Central memory CD8-positive, alpha-beta T cell (primary cell): ENCODE data around the gene RBBP5.

ENCODE experiments used
- ATAC-seq: fragments of 150-1000 bp; cut with Tn5 transposase; replicated peaks from 2 replicates; pipeline ENCODE4 v1.10.0; 2022; ENCODE audit warnings: mild to moderate bottlenecking, moderate FRiP score, moderate number of reproducible peaks; ENCODE audit not compliant: poor library complexity, severe bottlenecking; ENCODE audit errors: extremely low read depth
- DNase-seq, 2 donors: peaks; one replicate each; pipeline ENCODE4 v3.0.0; 2021; ENCODE audit warnings: low spot score in 2 of 2
- H3K27ac Mint-ChIP-seq: one replicate; pipeline ENCODE4 v1.8.0; 2022; ENCODE audit warnings: low read depth, mild to moderate bottlenecking, moderate library complexity, mixed read lengths
- H3K27me3 Mint-ChIP-seq: one replicate; pipeline ENCODE4 v1.8.0; 2022; ENCODE audit warnings: mixed read lengths
- H3K36me3 Mint-ChIP-seq: one replicate; pipeline ENCODE4 v1.8.0; 2022; ENCODE audit warnings: mild to moderate bottlenecking, moderate library complexity, mixed read lengths; ENCODE audit not compliant: insufficient read depth
- H3K4me1 Mint-ChIP-seq: one replicate; pipeline ENCODE4 v1.8.0; 2022; ENCODE audit warnings: mixed read lengths
- H3K4me3 Mint-ChIP-seq: one replicate; pipeline ENCODE4 v1.8.0; 2022; ENCODE audit warnings: mild to moderate bottlenecking, moderate library complexity, mixed read lengths
- H3K9me3 Mint-ChIP-seq: one replicate; pipeline ENCODE4 v1.8.0; 2022; ENCODE audit warnings: mixed read lengths

RBBP5 gene

GRCh38 chr1:205147191-205147835, 25.5 kb upstream of the RBBP5 start:
- no peaks in the 10 kb centered on the region for H3K9me3 Mint-ChIP-seq
- H3K36me3 Mint-ChIP-seq, result peaks cover 20% of the 10 kb centered on the region
- ATAC-seq (no peak), DNase-seq (no peak)
- no peaks in the 10 kb centered on the region for H3K27me3 Mint-ChIP-seq
- H3K4me1 Mint-ChIP-seq, result peaks cover 5% of the 10 kb centered on the region
- peak overlapping the region; percentile 46 for H3K27ac Mint-ChIP-seq
- H3K4me3 Mint-ChIP-seq, result no peak overlapping the region

- H3K27me3 Mint-ChIP-seq, result no peaks in the 10 kb centered on the region
- H3K4me1 Mint-ChIP-seq, result peaks cover 13% of the 10 kb centered on the region
- H3K36me3 Mint-ChIP-seq, result peaks cover 16% of the 10 kb centered on the region
- H3K27ac Mint-ChIP-seq, result no peak overlapping the region
- no peak overlapping the region for H3K4me3 Mint-ChIP-seq
- DNase-seq (no peak), ATAC-seq (no peak)
- H3K9me3 Mint-ChIP-seq, result no peaks in the 10 kb centered on the region
Observed at GRCh38 chr1:205144751-205145150, 23.0 kb upstream of the RBBP5 start.

DNA sequence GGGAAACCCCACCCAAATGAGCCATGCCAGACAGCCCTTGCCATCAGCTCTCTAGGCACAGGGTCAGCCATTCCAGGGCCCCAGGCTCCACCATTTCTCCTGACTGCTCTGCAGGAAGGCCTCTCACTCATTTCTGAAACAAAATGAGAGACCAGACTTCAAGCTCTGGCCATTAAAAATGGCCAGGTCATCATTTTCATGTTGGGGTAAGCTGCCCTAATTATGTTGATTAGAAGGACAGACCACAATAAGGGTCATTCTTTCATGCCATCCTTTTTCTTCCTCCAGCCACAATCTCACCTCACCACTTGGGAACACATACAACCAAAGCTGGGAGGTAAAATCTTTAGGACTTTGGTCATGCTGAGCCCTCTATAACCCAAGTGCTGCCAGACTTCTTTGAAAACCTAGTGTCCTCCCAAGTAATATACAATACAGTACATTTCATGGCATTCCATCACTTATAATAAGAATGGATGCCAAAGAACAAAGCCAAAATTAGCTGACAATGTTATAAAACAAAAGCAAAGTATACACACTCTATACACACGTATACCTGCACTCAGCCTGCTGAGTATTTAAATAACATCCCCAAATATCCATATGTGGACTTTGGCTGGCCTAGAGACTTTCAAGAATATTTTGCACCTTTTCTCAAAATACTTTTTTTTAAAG, 22.4 kb upstream of the RBBP5 start:
- ATAC-seq (no peak), DNase-seq (no peak)
- no peaks in the 10 kb centered on the region for H3K9me3 Mint-ChIP-seq
- no peak overlapping the region for H3K4me3 Mint-ChIP-seq
- no peak overlapping the region for H3K27ac Mint-ChIP-seq
- H3K36me3 Mint-ChIP-seq, result peaks cover 12% of the 10 kb centered on the region
- H3K4me1 Mint-ChIP-seq, result peaks cover 13% of the 10 kb centered on the region
- H3K27me3 Mint-ChIP-seq, result no peaks in the 10 kb centered on the region

GRCh38 chr1:205142102-205142469, 20.3 kb upstream of the RBBP5 start:
- Mint-ChIP-seq H3K4me3 (no peak overlapping the region), H3K4me1 (peaks cover 13% of the 10 kb centered on the region), H3K36me3 (peaks cover 6% of the 10 kb centered on the region), H3K27ac (no peak overlapping the region), H3K9me3 (no peaks in the 10 kb centered on the region), H3K27me3 (no peaks in the 10 kb centered on the region)
- ATAC-seq (no peak), DNase-seq (no peak)

DNA sequence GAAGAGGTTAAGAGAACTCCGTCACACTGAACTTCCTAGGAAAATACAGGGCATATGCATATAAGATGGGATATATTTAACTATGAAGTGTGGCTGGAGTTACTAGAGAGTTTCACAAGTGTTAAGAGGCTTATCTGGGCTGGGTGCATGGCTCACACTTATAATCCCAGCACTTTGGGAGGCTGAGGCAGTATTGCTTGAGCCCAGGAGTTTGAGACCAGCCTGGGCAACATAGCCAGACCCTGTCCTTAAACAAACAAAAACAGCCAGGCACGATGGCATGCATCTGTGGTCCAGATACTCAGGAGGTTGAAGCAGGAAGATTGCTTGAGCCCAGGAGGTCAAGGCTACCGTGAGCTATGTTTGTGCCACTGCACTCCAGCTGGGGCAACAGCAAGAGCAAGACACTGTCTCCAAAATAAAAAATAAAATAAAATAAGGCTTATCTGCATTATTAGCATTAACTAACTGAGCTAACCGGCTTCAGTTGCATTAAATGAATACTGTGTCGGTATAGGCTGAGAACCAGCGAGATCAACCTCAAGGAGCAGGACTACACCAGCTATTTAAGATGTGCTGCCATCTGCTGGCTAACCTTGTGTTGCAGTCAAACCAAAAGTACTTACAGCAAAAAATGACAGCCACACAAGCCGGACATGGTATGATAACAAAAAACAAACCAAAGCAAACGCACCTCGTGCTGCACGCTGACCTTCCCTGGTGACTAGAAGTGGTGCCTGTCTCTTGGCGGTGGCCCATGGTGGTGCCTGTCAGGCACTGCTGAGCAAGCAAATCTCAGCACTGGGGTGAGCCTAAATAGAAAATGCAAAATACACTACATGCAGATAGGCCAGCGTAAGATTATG, 19.7 kb upstream of the RBBP5 start:
- Mint-ChIP-seq H3K9me3 (no peaks in the 10 kb centered on the region), H3K4me1 (peaks cover 13% of the 10 kb centered on the region), H3K27me3 (no peaks in the 10 kb centered on the region), H3K36me3 (peaks cover 2% of the 10 kb centered on the region), H3K27ac (no peak overlapping the region), H3K4me3 (no peak overlapping the region)
- ATAC-seq, result peak; percentile 82
- DNase-seq, result peak; percentile 56

DNA sequence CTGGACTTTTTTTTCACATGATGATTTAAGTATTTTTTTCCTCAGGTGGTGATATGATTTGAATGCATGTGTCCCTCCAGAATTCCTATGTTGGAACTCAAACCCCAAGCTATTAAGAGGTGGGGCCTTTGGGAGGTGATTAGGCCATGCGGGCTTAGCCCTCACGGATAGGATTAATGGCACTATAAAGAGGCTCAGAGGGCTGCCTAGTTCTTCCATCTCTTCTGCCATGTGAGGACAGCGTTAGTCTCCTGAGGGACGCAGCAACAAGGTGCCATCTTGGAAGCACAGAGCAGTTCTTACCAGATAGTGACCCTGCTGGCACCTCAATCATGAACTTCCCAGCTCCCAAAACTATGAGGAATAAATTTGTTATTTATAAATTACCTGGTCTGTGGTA, 18.3 kb upstream of the RBBP5 start:
- Mint-ChIP-seq H3K27me3 (no peaks in the 10 kb centered on the region), H3K9me3 (no peaks in the 10 kb centered on the region), H3K4me3 (no peak overlapping the region), H3K4me1 (peaks cover 13% of the 10 kb centered on the region), H3K36me3 (no peaks in the 10 kb centered on the region), H3K27ac (no peak overlapping the region)
- ATAC-seq (no peak), DNase-seq (no peak)

DNA sequence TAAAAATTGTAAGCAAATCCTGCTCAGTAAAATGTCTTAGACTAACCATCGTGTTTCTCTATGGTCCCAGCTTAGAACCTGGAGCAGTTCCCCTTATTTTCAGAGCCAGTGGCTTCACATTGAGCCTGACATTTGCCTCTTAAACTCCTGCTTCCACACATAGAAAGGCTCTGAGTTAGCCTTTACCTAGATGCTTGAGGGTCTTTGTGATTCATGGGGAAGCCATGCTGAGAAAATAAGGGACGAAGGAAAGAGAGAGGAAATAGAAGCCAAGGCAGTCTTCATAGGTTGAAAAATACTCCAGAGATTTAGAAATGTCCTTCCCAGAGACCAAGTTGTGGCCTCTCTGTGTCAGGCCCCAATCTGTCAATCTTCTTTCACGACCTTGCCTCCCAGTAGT, 16.1 kb upstream of the RBBP5 start:
- Mint-ChIP-seq H3K4me3 (no peak overlapping the region), H3K27ac (no peak overlapping the region)

GRCh38 chr1:205133287-205133686, 11.5 kb upstream of the RBBP5 start:
- no peaks in the 10 kb centered on the region for H3K27me3 Mint-ChIP-seq
- H3K4me1 Mint-ChIP-seq, result no peaks in the 10 kb centered on the region
- H3K27ac Mint-ChIP-seq, result no peak overlapping the region
- ATAC-seq, result no peak
- H3K4me3 Mint-ChIP-seq, result no peak overlapping the region
- H3K36me3 Mint-ChIP-seq, result no peaks in the 10 kb centered on the region
- no peaks in the 10 kb centered on the region for H3K9me3 Mint-ChIP-seq
- no peak for DNase-seq

More for the DNA sequence above, 16.1 kb upstream of the RBBP5 start:
- DNase-seq, result no peak
- ATAC-seq, result no peak
- H3K27me3 Mint-ChIP-seq, result no peaks in the 10 kb centered on the region
- peaks cover 13% of the 10 kb centered on the region for H3K4me1 Mint-ChIP-seq
- H3K36me3 Mint-ChIP-seq, result no peaks in the 10 kb centered on the region
- H3K9me3 Mint-ChIP-seq, result no peaks in the 10 kb centered on the region

DNA sequence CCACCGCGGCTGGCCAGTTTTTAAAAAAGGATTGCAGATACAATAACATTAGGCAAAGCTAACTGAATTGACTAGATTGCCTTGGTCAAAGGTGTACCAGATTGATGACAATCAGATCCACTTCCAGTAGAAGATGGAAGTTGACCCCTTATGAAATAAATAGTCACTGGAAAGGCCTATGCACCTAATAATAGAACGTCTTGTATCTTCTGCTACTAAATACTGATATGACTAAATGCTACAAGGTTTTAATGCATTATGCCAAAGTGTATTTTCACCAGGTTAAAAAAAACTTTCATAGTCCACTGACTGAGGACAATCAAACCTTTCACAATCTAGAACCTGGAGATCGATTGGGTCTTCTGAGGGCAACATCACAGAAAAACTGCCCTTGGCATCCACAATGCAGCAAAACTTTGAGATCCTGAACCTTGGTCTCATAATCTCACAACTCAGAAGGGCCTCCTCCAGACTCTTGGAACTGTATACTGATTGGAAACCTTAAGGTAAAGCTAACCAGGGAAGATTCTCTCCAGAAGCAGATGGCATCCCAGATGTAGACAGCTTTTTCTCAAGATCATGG, 7.8 kb upstream of the RBBP5 start:
- no peak for ATAC-seq
- Mint-ChIP-seq H3K4me3 (no peak overlapping the region), H3K9me3 (no peaks in the 10 kb centered on the region)

GRCh38 chr1:205128050-205128449, 6.3 kb upstream of the RBBP5 start:
- Mint-ChIP-seq H3K4me1 (no peaks in the 10 kb centered on the region), H3K4me3 (no peak overlapping the region), H3K36me3 (peaks cover 2% of the 10 kb centered on the region), H3K27ac (no peak overlapping the region), H3K27me3 (no peaks in the 10 kb centered on the region), H3K9me3 (no peaks in the 10 kb centered on the region)
- no peak for DNase-seq
- ATAC-seq, result no peak

More for the DNA sequence above, 7.8 kb upstream of the RBBP5 start:
- Mint-ChIP-seq H3K4me1 (no peaks in the 10 kb centered on the region), H3K27me3 (no peaks in the 10 kb centered on the region), H3K36me3 (peaks cover 2% of the 10 kb centered on the region), H3K27ac (no peak overlapping the region)
- DNase-seq, result no peak

DNA sequence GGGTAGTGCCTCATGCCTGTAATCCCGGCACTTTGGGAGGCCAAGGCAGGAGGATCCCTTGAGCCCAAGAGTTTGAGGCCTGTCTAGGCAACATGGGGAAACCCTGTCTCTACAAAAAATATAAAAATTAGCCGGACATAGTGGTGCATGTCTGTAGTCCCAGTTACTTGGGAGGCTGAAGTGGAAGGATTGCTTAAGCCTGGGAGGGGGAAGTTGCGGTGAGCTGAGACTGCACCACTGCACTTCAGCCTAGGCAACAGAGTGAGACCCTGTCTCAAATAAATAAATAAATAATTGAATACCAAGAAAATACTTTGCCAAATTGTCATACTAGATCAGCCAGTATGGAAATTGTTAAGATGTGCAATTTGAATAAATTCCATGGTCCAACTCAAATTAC, 5.9 kb upstream of the RBBP5 start:
- no peak overlapping the region for H3K4me3 Mint-ChIP-seq
- H3K27ac Mint-ChIP-seq, result no peak overlapping the region
- ATAC-seq (no peak), DNase-seq (no peak)
- H3K4me1 Mint-ChIP-seq, result peaks cover under 1% of the 10 kb centered on the region
- no peaks in the 10 kb centered on the region for H3K27me3 Mint-ChIP-seq
- H3K36me3 Mint-ChIP-seq, result peaks cover 3% of the 10 kb centered on the region
- H3K9me3 Mint-ChIP-seq, result no peaks in the 10 kb centered on the region

- H3K27ac Mint-ChIP-seq, result no peak overlapping the region
- no peak overlapping the region for H3K4me3 Mint-ChIP-seq
- DNase-seq, result no peak
- H3K4me1 Mint-ChIP-seq, result peaks cover 28% of the 10 kb centered on the region
- H3K9me3 Mint-ChIP-seq, result no peaks in the 10 kb centered on the region
- H3K27me3 Mint-ChIP-seq, result no peaks in the 10 kb centered on the region
- H3K36me3 Mint-ChIP-seq, result peaks cover 19% of the 10 kb centered on the region
- ATAC-seq, result no peak
Observed at GRCh38 chr1:205124726-205125125, 2.9 kb upstream of the RBBP5 start.
